Neural progenitor cell (in vitro differentiated cells): Measurements from ENCODE around the gene CREB3L4.

Experiments
- EZH2 ChIP-seq: fragments of 200-600 bp; sonication (generic); IDR thresholded peaks from 2 replicates; pipeline ENCODE4 v1.6.1; 2017; ENCODE audit warnings: antibody characterized with exemption, mild to moderate bottlenecking, moderate library complexity
- TF ChIP-seq, protein P1 (sequence below): fragments of 200-600 bp; sonication (generic); IDR thresholded peaks from 2 replicates; pipeline ENCODE4 v1.5.1; 2017; ENCODE audit warnings: antibody characterized with exemption, mild to moderate bottlenecking

DNA sequence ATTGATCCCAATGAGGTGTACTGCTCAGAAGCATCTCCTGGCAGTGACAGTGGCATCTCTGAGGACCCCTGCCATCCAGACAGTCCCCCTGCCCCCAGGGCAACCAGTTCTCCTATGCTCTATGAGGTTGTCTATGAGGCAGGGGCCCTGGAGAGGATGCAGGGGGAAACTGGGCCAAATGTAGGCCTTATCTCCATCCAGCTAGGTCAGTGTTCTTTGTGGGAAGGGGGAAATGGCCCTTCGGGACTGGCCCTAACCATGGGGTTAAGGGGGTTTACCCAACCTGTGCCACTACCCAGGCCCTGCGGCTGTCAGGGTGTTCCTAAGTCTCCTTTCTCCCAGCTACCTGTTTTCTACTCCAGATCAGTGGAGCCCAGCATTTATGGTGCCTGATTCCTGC lies 1.3 kb downstream of the CREB3L4 start:
- TF ChIP-seq, protein P1, sequence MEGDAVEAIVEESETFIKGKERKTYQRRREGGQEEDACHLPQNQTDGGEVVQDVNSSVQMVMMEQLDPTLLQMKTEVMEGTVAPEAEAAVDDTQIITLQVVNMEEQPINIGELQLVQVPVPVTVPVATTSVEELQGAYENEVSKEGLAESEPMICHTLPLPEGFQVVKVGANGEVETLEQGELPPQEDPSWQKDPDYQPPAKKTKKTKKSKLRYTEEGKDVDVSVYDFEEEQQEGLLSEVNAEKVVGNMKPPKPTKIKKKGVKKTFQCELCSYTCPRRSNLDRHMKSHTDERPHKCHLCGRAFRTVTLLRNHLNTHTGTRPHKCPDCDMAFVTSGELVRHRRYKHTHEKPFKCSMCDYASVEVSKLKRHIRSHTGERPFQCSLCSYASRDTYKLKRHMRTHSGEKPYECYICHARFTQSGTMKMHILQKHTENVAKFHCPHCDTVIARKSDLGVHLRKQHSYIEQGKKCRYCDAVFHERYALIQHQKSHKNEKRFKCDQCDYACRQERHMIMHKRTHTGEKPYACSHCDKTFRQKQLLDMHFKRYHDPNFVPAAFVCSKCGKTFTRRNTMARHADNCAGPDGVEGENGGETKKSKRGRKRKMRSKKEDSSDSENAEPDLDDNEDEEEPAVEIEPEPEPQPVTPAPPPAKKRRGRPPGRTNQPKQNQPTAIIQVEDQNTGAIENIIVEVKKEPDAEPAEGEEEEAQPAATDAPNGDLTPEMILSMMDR, result no peak
- TF ChIP-seq EZH2, result no peak
